Suprapubic skin (tissue), 4 donors: ENCODE results near the gene UGT1A10.

Experiments
- CTCF ChIP-seq, 2 donors: fragments of 200-600 bp in 1 of 2; fragments of 450-650 bp in 1 of 2; sonication (generic) in 1 of 2; IDR thresholded peaks; one replicate each; pipeline ENCODE4 v1.5.1; 2016 to 2019; ENCODE audit warnings: antibody characterized with exemption in 2 of 2, mild to moderate bottlenecking in 1 of 2, moderate library complexity in 1 of 2
- EP300 ChIP-seq: sonication (generic); formaldehyde crosslinking; IDR thresholded peaks from one replicate; pipeline ENCODE4 v1.6.1; 2017; ENCODE audit warnings: antibody characterized with exemption
- POLR2A ChIP-seq, 2 donors: fragments of 450-650 bp; IDR thresholded peaks; one replicate each; pipeline ENCODE4 v1.6.1; 2017; ENCODE audit warnings: antibody characterized with exemption in 2 of 2, mild to moderate bottlenecking in 2 of 2, moderate library complexity in 2 of 2
- POLR2AphosphoS5 ChIP-seq, 3 donors: sonication (generic); formaldehyde crosslinking; IDR thresholded peaks; one replicate each; pipeline ENCODE4 v1.6.1; 2017; ENCODE audit warnings: antibody characterized with exemption in 3 of 3

GRCh38 chr2:233818639-233819621 is 182.7 kb downstream of the UGT1A10 start:
- TF ChIP-seq CTCF (IDR thresholded peaks at IDR 0.05), result no peak
- no peak for TF ChIP-seq POLR2A (IDR thresholded peaks at IDR 0.05)
- no peak for TF ChIP-seq POLR2AphosphoS5 (IDR thresholded peaks at IDR 0.05)
- no peak for TF ChIP-seq EP300
